SW480 (cell line): ENCODE measurements around the gene HS3ST4.
A peak's percentile ranks its signal among the peaks of the same experiment; 100 is the strongest.

Experiments used
- DNase-seq: peaks from one replicate; pipeline ENCODE4 v3.0.0-alpha.2; 2016; ENCODE audit warnings: low spot score

The HS3ST4 gene

GRCh38 chr16:25823891-25824290, 132.1 kb downstream of the HS3ST4 start:
- no peak for DNase-seq

- no peak for DNase-seq
Measured at GRCh38 chr16:25827709-25828108, 135.9 kb downstream of the HS3ST4 start.

- DNase-seq: no peak
Measured at GRCh38 chr16:25828510-25828909, 136.8 kb downstream of the HS3ST4 start.

GRCh38 chr16:25832291-25832690, 140.5 kb downstream of the HS3ST4 start:
- no peak for DNase-seq

- DNase-seq: no peak
Measured at GRCh38 chr16:25834101-25834500, 142.3 kb downstream of the HS3ST4 start.

- DNase-seq: no peak
Measured at GRCh38 chr16:25835126-25835525, 143.4 kb downstream of the HS3ST4 start.

- DNase-seq: peak; percentile 71
Measured at GRCh38 chr16:25838724-25839186, 147.0 kb downstream of the HS3ST4 start.

GRCh38 chr16:25841761-25842160, 150.0 kb downstream of the HS3ST4 start:
- no peak for DNase-seq

GRCh38 chr16:25845901-25846300, 154.1 kb downstream of the HS3ST4 start:
- DNase-seq: no peak

- DNase-seq: no peak
Measured at GRCh38 chr16:25854141-25854540, 162.4 kb downstream of the HS3ST4 start.

GRCh38 chr16:25855063-25855462, 163.3 kb downstream of the HS3ST4 start:
- DNase-seq: no peak

- DNase-seq: no peak
Measured at GRCh38 chr16:25855818-25856217, 164.1 kb downstream of the HS3ST4 start.

- DNase-seq: no peak
Measured at GRCh38 chr16:25859645-25860044, 167.9 kb downstream of the HS3ST4 start.

GRCh38 chr16:25867041-25867440, 175.3 kb downstream of the HS3ST4 start:
- DNase-seq: no peak

- no peak for DNase-seq
Measured at GRCh38 chr16:25868106-25868505, 176.3 kb downstream of the HS3ST4 start.

- DNase-seq: no peak
Measured at GRCh38 chr16:25868706-25869370, 177.1 kb downstream of the HS3ST4 start.

- DNase-seq: no peak
Measured at GRCh38 chr16:25872369-25873070, 180.8 kb downstream of the HS3ST4 start.

- no peak for DNase-seq
Measured at GRCh38 chr16:25874196-25874595, 182.4 kb downstream of the HS3ST4 start.

- no peak for DNase-seq
Measured at GRCh38 chr16:25875956-25876598, 184.3 kb downstream of the HS3ST4 start.

- DNase-seq: no peak
Measured at GRCh38 chr16:25877103-25877502, 185.3 kb downstream of the HS3ST4 start.

- DNase-seq: no peak
Measured at GRCh38 chr16:25886598-25886997, 194.8 kb downstream of the HS3ST4 start.

- no peak for DNase-seq
Measured at GRCh38 chr16:25888868-25889267, 197.1 kb downstream of the HS3ST4 start.

GRCh38 chr16:25893332-25893731, 201.6 kb downstream of the HS3ST4 start:
- no peak for DNase-seq
